GM12892 (cell line): Measurements from ENCODE around the gene POP7.
"Not testable (repeated sequence)": the region's sequence is repeated elsewhere in the genome, so short reads cannot be mapped to it uniquely, and the experiment has no call there.

Experiments
- POLR2A ChIP-seq: IDR thresholded peaks from 2 replicates; pipeline ENCODE4 v1.6.1; 2011; ENCODE audit warnings: low read depth, low read length, control low read depth
- TAF1 ChIP-seq: IDR thresholded peaks from 2 replicates; pipeline ENCODE4 v1.6.1; 2011; ENCODE audit warnings: low read depth, mild to moderate bottlenecking, control low read depth, low read length, borderline replicate concordance

DNA sequence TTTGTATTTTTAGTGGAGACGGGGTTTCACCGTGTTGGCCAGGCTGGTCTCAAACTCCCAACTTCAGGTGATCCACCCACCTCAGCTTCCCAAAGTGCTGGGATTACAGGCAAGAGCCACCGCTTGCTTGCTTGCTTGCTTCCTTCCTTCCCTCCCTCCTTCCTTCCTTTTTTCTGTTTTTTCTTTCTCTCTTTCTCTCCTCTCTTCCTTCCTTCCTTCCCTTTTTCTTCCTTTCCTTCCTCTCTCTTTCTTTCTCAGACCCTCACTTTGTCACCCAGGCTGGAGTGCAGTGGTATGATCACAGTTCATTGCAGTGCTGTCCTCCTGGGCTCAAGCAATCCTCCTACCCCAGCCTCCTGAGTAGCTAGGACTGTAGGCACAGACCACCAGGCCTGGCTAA lies 4.8 kb upstream of the POP7 start:
- not testable (repeated sequence) for TF ChIP-seq POLR2A, TAF1
